ENCODE measurements around the gene TMPRSS4.

Gene TMPRSS4

DNA sequence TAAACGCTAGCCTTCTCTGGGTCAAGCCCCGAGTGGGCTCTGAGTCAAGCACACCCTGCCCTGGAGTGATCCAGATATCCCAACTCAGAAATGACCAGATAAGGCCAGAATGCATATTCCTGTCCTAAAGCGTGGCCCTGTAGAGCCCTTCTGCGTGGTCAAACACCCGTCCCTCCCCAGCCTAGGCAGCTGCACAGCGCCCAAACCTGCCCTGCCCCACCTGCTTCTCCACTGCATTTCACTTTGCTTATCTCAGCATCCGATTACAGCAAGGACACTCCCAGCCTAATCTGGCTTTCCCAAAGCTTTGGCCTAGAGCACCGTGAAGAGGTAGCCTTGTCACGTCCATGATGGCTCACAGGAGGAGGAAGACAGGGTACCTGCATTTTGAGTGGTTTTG is 11.9 kb upstream of the TMPRSS4 start:
- no peak for DNase-seq (ENCODE audit: low read depth)
- TF ChIP-seq, protein P1, sequence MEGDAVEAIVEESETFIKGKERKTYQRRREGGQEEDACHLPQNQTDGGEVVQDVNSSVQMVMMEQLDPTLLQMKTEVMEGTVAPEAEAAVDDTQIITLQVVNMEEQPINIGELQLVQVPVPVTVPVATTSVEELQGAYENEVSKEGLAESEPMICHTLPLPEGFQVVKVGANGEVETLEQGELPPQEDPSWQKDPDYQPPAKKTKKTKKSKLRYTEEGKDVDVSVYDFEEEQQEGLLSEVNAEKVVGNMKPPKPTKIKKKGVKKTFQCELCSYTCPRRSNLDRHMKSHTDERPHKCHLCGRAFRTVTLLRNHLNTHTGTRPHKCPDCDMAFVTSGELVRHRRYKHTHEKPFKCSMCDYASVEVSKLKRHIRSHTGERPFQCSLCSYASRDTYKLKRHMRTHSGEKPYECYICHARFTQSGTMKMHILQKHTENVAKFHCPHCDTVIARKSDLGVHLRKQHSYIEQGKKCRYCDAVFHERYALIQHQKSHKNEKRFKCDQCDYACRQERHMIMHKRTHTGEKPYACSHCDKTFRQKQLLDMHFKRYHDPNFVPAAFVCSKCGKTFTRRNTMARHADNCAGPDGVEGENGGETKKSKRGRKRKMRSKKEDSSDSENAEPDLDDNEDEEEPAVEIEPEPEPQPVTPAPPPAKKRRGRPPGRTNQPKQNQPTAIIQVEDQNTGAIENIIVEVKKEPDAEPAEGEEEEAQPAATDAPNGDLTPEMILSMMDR (conservative IDR thresholded peaks at IDR 0.05; ENCODE audit: low read length), result no peak
- no peak overlapping the region for H3K4me3 ChIP-seq (ENCODE audit: low read length)

DNA sequence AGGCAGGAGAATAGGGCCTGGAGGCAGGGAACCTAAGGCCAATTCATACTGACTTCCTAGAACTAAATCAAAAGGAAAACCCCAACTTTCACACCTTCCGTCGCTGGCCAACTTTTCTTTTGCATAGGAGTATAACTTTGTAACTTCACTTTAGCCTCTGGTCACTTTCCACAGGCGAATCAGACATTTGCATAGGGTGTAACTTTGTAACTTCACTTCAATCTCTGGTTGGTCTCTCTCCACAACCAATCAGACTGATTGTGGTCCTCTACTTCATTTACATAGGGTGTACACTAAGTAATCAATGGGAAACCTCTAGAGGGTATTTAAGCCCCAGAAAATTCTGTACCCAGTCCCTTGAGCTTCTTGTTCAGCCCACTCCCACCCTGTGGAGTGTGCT is 11.5 kb upstream of the TMPRSS4 start:
- TF ChIP-seq, protein P1 (conservative IDR thresholded peaks at IDR 0.05; ENCODE audit: low read length), result no peak
- H3K4me3 ChIP-seq (ENCODE audit: low read length), result no peak overlapping the region
- DNase-seq (ENCODE audit: low read depth), result no peak

DNA sequence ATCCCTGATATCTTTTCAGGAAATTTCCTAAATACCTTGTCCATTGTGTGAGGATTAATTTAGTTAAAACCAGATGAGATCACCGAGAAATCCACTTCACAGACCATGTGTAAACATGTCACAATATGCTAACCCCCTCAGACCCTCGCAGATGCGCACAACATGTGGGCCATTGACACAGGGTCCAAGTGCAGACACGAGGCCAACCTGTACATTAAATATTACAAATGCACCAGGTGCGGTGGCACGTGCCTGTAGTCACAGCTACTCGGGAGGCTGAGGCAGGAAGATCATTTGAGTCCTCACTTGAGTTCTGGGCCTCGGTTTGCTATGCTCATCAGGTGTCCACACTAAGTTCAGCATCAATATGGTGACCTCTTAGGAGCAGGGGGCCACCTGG is 9.9 kb upstream of the TMPRSS4 start:
- no peak for DNase-seq (ENCODE audit: low read depth)
- no peak overlapping the region for H3K4me3 ChIP-seq (ENCODE audit: low read length)
- TF ChIP-seq, protein P1 (conservative IDR thresholded peaks at IDR 0.05; ENCODE audit: low read length), result no peak

DNA sequence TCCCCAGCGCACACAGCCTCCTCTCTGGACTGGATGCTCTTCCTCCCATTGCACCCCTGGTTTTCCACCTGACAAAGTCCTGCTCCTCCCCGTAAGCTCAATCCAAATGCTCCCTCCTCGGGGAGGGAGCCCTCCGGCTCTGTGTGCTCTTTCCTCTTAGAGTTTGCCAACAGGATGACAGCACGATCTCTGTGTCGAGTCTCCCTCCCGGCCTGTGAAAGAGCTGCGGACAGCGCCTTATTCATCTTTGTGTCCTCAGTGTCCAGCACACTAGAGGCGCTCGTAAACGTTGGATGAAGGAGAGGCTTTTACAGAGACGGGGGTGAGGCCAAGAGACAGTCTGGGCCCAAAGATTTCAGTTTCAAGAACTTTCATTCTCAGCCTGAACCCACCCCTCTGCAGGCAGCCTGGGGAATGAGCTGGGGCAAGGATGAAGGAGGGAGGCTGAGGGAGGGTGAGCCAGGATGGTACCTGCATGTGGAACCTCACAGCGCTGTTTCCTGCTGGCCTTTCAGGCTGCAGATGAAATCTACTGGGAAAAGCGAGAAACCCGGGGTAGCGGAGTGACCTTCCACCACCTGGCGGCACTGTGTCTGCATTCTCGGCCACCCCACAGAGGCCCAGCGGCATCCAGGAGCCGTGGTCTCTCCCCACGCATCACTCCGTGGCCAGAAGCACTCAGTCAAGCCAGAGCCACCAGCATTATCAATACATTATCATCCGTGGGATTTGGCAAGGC is 8.5 kb upstream of the TMPRSS4 start:
- no peak overlapping the region for H3K4me3 ChIP-seq (ENCODE audit: low read length)
- no peak for DNase-seq (ENCODE audit: low read depth)
- TF ChIP-seq, protein P1 (conservative IDR thresholded peaks at IDR 0.05; ENCODE audit: low read length), result no peak

DNA sequence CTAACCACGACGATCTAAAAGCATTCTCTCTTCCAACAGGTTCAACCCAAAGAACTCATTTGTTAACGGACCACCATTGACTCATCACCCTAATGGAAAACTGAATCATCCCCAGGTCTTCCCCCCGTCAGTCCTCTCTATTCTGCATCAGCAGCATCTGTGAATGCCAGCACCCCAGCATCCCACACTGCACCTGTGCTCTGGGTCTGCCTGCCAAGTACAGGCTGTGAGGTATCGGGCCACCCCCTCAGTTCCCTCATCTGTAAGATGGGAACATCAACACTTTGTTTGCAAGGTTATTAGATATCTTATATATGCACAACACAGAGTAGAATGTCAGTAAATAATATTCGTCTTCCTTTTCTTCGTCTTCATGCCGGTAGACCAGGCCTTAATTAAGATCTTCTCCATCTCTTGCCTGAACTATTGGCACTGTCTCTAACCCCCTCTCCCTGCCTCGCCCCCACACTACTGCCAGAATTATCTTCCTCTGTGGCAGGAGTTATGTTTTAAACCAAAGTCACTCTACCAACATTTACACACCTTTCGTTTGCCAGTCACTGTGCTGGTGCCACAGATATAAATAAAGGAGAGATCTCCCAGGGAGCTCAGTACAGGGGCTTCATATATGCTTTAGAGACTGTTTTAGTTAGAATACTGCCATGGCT is 7.8 kb upstream of the TMPRSS4 start:
- TF ChIP-seq, protein P1 (conservative IDR thresholded peaks at IDR 0.05; ENCODE audit: low read length), result no peak
- H3K4me3 ChIP-seq (ENCODE audit: low read length), result no peak overlapping the region
- no peak for DNase-seq (ENCODE audit: low read depth)

DNA sequence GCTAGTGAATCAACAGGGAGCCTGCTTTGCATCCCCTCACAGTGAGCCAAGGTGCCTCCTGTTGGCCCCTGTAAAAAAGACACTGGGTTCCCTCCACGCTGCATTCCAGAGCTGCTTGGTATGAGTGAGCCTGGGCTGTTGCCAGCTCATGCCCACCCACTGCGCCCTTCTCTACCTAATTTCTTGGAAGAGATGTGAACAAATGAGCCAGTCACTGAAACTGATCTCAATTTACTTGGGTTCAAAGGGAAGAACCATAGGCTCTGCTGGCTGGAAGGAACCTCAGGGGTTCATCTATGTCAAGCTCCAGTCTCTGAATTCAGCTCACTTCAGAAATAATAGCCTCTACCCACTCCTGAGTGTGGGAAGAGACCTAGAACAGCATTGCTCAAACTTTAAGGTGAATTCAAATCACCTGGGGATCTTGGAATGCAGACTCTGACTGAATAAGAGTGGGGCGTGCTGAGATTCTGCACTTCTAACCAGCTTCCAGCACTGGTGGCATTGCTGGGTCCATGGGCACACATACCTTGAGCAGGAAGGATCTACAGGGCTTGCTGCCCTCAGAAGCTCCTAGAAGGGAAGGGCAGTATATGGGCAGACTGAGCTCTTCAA is 5.4 kb upstream of the TMPRSS4 start:
- no peak overlapping the region for H3K4me3 ChIP-seq (ENCODE audit: low read length)
- no peak for DNase-seq (ENCODE audit: low read depth)
- TF ChIP-seq, protein P1 (conservative IDR thresholded peaks at IDR 0.05; ENCODE audit: low read length), result no peak
